Measurements from ENCODE around the gene ADAMTS17.

ADAMTS17 gene

GRCh38 chr15:100310513-100311153, 31.1 kb downstream of the ADAMTS17 start:
- H3K79me2 ChIP-seq: no peaks in the 10 kb centered on the region
- H3K4me1 ChIP-seq: no peaks in the 10 kb centered on the region
- no peaks in the 10 kb centered on the region for H3K36me3 ChIP-seq (ENCODE audit: control insufficient read depth, insufficient read depth, low read length)
- H2AFZ ChIP-seq: no peak overlapping the region
- TF ChIP-seq CTCF (IDR thresholded peaks at IDR 0.05): no peak
- no peaks in the 10 kb centered on the region for H3K9me3 ChIP-seq (ENCODE audit: control insufficient read depth, low read length)
- H3K4me3 ChIP-seq (ENCODE audit: low read depth, low read length): no peak overlapping the region
- H3K4me2 ChIP-seq (ENCODE audit: low read length): no peak overlapping the region
- H3K27ac ChIP-seq: no peak overlapping the region
- no peaks in the 10 kb centered on the region for H3K27me3 ChIP-seq (ENCODE audit: control insufficient read depth, insufficient read depth, low read length)
- H3K9ac ChIP-seq: no peak overlapping the region

GRCh38 chr15:100310041-100310405, 31.8 kb downstream of the ADAMTS17 start:
- H3K27ac ChIP-seq: no peak overlapping the region
- no peak overlapping the region for H3K9ac ChIP-seq
- no peak overlapping the region for H3K4me2 ChIP-seq (ENCODE audit: low read length)
- H3K79me2 ChIP-seq: no peaks in the 10 kb centered on the region
- no peak overlapping the region for H2AFZ ChIP-seq
- H3K9me3 ChIP-seq (ENCODE audit: control insufficient read depth, low read length): no peaks in the 10 kb centered on the region
- no peaks in the 10 kb centered on the region for H3K36me3 ChIP-seq (ENCODE audit: control insufficient read depth, insufficient read depth, low read length)
- H3K4me1 ChIP-seq: no peaks in the 10 kb centered on the region
- H3K4me3 ChIP-seq (ENCODE audit: low read depth, low read length): no peak overlapping the region
- no peaks in the 10 kb centered on the region for H3K27me3 ChIP-seq (ENCODE audit: control insufficient read depth, insufficient read depth, low read length)
- TF ChIP-seq CTCF (IDR thresholded peaks at IDR 0.05): no peak

GRCh38 chr15:100309109-100310040, 32.4 kb downstream of the ADAMTS17 start:
- Histone ChIP-seq H2AFZ (no peak overlapping the region), H3K4me3 (ENCODE audit: low read depth, low read length) (no peak overlapping the region), H3K9ac (no peak overlapping the region), H3K27me3 (ENCODE audit: control insufficient read depth, insufficient read depth, low read length) (no peaks in the 10 kb centered on the region), H3K4me2 (ENCODE audit: low read length) (no peak overlapping the region), H3K4me1 (no peaks in the 10 kb centered on the region), H3K9me3 (ENCODE audit: control insufficient read depth, low read length) (no peaks in the 10 kb centered on the region), H3K36me3 (ENCODE audit: control insufficient read depth, insufficient read depth, low read length) (no peaks in the 10 kb centered on the region), H3K79me2 (no peaks in the 10 kb centered on the region), H3K27ac (no peak overlapping the region)
- TF ChIP-seq CTCF (IDR thresholded peaks at IDR 0.05): no peak

- no peak overlapping the region for H3K9ac ChIP-seq
- no peak overlapping the region for H3K4me3 ChIP-seq (ENCODE audit: low read depth, low read length)
These were observed 33.2 kb downstream of the ADAMTS17 start for GRCh38 chr15:100308608-100309007.

More at GRCh38 chr15:100308608-100309007, 33.2 kb downstream of the ADAMTS17 start:
- no peak for TF ChIP-seq CTCF (IDR thresholded peaks at IDR 0.05)
- Histone ChIP-seq H3K4me2 (ENCODE audit: low read length) (no peak overlapping the region), H3K9me3 (ENCODE audit: control insufficient read depth, low read length) (no peaks in the 10 kb centered on the region), H3K27me3 (ENCODE audit: control insufficient read depth, insufficient read depth, low read length) (no peaks in the 10 kb centered on the region), H2AFZ (no peak overlapping the region), H3K79me2 (no peaks in the 10 kb centered on the region), H3K4me1 (no peaks in the 10 kb centered on the region), H3K36me3 (ENCODE audit: control insufficient read depth, insufficient read depth, low read length) (no peaks in the 10 kb centered on the region), H3K27ac (no peak overlapping the region)
